MM.1S (cell line): ENCODE data around the gene TMEM205.

Source experiments
- CTCF ChIP-seq: fragments of 300-600 bp; sonication (generic); IDR thresholded peaks from 2 replicates; pipeline ENCODE4 v1.5.1; 2016; ENCODE audit warnings: antibody characterized with exemption, low read length, mixed read lengths
- EZH2phosphoT487 ChIP-seq: fragments of 300-600 bp; sonication (generic); IDR thresholded peaks from 2 replicates; pipeline ENCODE4 v1.6.1; 2018; ENCODE audit warnings: antibody characterized with exemption, low read length

GRCh38 chr19:11374433-11375142, 28.5 kb upstream of the TMEM205 start, which contains the start of gene SWSAP1:
- TF ChIP-seq CTCF (no peak), EZH2phosphoT487 (no peak)
